Stimulated activated CD4-positive, alpha-beta T cell treated with anti-CD3 and anti-CD28 coated beads, TNF-alpha, amount 100 ng/mL, for 48 hours (primary cell): ENCODE data around the gene LIN7A.
"Not testable (repeated sequence)": the region's sequence is repeated elsewhere in the genome, so short reads cannot be mapped to it uniquely, and the experiment has no call there.

Experiments used
- DNase-seq, 3 donors: peaks; one replicate each; pipeline ENCODE4 v3.0.0-alpha.2; 2020; ENCODE audit warnings: low read depth in 3 of 3

Gene LIN7A

GRCh38 chr12:80920006-80920405 lies 17.7 kb downstream of the LIN7A start:
- DNase-seq, result no peak

GRCh38 chr12:80917651-80918050 lies 20.1 kb downstream of the LIN7A start:
- DNase-seq, result no peak

- DNase-seq, result no peak
These were observed 24.6 kb downstream of the LIN7A start for GRCh38 chr12:80912901-80913770.

GRCh38 chr12:80909370-80909769 lies 28.4 kb downstream of the LIN7A start:
- DNase-seq, result no peak

GRCh38 chr12:80902711-80903110 lies 35.0 kb downstream of the LIN7A start:
- no peak for DNase-seq

GRCh38 chr12:80901661-80902060 lies 36.1 kb downstream of the LIN7A start:
- DNase-seq, result no peak

- DNase-seq, result no peak
These were observed 42.5 kb downstream of the LIN7A start for GRCh38 chr12:80895240-80895639.

GRCh38 chr12:80894179-80894578 lies 43.6 kb downstream of the LIN7A start:
- no peak for DNase-seq

GRCh38 chr12:80892597-80893445 lies 44.9 kb downstream of the LIN7A start:
- DNase-seq, result no peak

GRCh38 chr12:80884651-80885050 lies 53.1 kb downstream of the LIN7A start:
- no peak for DNase-seq

GRCh38 chr12:80881106-80881505 lies 56.6 kb downstream of the LIN7A start:
- no peak for DNase-seq

GRCh38 chr12:80878452-80878851 lies 59.3 kb downstream of the LIN7A start:
- DNase-seq, result not testable (repeated sequence)

GRCh38 chr12:80877721-80878265 lies 59.9 kb downstream of the LIN7A start:
- DNase-seq, result no peak

GRCh38 chr12:80872053-80872452 lies 65.7 kb downstream of the LIN7A start:
- DNase-seq, result no peak

GRCh38 chr12:80869264-80869663 lies 68.5 kb downstream of the LIN7A start:
- no peak for DNase-seq

- no peak for DNase-seq
These were observed 69.2 kb downstream of the LIN7A start for GRCh38 chr12:80868576-80868975.

GRCh38 chr12:80867941-80868340 lies 69.8 kb downstream of the LIN7A start:
- DNase-seq, result no peak

GRCh38 chr12:80864046-80864735 lies 73.5 kb downstream of the LIN7A start:
- no peak for DNase-seq

GRCh38 chr12:80862531-80862930 lies 75.2 kb downstream of the LIN7A start:
- no peak for DNase-seq

- DNase-seq, result no peak
These were observed 75.9 kb downstream of the LIN7A start for GRCh38 chr12:80861641-80862378.

GRCh38 chr12:80860928-80861327 lies 76.8 kb downstream of the LIN7A start:
- DNase-seq, result no peak
